ENCODE measurements around the gene SS18L1.

The SS18L1 gene

DNA sequence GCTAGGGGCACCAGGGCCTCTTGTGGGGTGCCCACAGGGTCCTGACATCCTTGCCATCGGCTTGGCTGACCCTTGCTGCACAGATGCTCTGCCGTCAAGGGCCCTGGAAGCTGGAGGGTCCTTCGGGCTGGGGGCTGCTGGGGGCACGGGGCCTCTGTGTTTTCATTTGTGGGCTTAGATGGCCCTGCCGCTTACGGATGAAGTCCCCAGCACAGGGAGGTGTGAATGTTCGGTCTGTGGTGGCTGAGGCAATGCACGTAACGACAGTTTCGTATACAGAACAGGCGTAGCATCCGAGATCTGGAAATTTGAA lies 14.5 kb downstream of the SS18L1 start:
- DNase-seq, result no peak

DNA sequence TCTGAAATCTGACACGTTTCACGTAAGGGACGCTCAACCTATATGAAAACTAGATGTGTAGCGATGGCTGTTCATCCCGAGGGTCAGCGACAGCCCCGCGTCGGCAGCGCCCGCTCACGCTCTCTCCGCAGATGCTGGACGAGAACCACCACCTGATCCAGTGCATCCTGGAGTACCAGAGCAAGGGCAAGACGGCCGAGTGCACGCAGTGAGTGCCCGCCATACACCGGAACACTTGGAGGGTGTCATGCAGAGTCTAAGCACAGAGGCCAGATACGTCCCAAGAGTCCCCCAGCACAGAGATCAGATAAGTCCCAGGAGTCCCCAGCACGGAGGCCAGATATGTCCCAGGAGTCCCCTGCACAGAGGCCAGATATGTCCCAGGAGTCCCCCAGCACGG lies 15.0 kb downstream of the SS18L1 start:
- DNase-seq, result no peak

DNA sequence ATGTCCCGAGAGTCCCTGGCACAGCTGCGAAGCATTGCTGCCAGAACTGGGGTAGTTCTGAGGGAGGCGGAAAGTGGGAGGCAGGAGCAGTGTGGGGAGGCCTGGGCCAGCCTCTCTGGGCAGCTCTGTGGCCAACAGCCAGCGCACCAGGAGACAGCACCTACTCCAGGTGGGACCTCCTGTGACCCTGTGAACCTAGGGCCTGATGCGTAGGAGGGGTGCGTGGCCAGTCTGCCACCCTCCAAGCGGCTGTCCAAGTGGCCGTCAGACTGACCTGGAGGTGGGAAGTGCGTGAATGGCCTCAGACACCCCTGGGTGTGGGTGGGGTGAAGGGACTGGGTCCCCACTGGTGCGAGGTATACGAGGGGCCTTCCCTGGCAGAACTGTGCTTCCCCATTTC lies 15.5 kb downstream of the SS18L1 start:
- no peak for DNase-seq

DNA sequence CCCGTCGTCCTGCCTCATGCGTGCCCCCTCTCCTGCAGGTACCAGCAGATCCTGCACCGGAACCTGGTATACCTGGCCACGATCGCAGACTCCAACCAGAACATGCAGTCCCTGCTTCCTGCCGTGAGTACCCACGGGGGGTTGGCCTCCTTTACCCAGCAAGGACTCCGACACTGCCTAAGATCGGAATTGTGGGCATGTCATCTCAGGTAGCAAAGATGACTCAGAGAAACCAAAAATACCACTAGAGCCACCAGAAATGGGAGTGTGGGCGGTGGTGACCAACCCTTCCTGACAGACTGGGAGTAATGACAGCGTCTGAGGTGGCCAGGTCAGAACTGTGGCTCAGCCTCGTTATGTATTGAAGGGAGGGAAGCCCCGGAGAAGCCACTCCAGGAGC lies 16.3 kb downstream of the SS18L1 start:
- no peak for DNase-seq

DNA sequence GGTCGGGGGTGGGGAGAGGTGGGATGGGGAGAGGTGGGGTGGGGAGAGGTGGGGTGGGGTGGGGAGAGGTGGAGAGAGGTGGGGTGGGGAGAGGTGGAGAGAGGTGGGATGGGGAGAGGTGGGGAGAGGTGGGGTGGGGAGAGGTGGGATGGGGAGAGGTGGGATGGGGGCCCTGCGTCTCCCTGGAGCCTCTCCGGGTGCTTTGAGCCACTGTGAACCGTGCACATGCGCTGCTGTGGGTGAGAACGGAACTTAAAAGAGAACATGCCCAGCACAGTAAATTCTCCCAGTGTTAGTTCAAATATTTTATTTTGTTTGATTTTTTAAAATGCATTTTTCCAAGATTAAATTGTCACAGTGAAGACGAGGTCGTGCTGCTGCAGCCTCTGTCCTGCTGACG lies 16.7 kb downstream of the SS18L1 start:
- no peak for DNase-seq

DNA sequence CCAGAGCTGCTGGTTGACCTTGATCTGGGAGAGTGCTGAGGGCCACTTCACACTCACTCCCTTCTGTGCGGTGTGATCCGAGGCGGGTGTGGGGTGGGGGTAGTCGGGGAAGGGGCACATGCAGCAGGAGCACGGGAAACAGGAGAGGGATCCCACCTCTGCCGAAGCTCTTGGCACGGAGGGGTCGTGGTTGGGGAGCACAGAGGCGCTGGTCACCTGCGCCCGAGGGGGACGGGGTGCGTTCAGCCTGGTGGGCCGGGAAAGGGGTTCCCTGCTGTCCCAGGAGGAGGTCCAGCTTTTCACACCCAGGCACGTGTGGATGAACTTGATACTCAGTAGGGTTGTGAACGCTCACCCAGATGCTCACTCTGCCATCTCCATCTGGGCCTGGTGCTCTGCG lies 17.3 kb downstream of the SS18L1 start:
- DNase-seq, result no peak

DNA sequence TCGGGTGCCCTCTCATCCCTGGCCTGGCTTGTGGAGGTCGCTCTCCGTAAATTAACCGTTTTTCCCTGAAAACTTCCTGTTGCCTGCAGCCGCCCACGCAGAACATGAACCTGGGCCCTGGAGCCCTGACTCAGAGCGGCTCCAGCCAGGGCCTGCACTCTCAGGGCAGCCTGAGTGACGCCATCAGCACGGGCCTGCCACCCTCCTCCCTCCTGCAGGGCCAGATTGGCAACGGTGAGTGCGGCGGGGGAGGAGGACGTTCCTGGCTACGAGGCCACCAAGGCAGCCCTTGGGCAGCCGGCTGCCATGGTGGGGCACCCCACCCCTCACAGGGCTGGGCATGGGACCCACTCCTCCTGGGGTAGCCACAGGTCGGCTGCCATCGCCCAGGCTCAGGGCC lies 17.8 kb downstream of the SS18L1 start:
- no peak for DNase-seq

DNA sequence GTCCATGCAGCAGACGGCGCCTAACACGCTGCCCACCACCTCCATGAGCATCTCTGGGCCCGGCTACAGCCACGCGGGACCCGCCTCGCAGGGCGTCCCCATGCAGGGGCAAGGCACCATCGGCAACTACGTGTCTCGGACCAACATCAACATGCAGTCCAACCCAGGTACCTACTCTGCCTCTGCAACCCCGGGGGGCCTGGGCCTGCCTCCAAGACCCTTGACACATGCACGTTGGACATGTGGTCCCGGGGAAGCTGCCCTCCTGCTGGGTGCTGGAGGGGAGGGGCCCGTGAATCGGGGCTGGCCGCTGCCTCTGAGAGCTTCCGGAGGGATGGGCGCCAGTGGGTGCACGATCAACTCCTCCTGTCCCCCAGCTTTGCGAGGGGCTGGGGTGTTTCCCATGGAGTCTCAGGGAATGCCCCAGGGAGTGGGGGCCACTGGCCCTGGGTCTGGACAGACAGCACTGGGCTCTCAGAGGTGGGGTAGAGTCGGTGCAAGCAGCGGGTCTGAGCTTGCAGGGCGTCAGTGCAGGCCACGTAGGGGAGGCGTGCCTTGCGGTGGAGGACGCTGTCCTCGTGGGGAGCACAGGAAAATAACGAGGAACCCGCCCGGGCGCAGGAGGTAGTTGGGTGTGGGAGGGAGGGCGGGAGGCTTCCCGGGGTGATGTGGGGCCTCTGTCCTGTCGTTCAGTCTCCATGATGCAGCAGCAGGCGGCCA lies 19.4 kb downstream of the SS18L1 start:
- DNase-seq, result no peak

DNA sequence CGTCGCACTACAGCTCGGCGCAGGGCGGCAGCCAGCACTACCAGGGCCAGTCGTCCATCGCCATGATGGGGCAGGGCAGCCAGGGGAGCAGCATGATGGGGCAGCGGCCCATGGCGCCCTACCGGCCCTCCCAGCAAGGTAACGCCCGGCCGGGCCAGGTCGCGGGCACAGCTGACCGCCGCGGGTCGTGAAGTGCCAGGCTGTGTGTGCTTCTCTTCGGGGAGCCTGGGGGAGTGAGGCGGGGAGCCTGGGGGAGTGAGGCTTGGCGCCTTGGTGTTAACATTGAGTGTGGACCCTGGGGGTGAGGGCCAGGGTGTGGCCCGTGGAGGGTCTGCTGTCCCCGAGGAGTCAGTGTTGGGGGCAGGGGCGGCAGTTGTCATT lies 19.9 kb downstream of the SS18L1 start:
- DNase-seq, result no peak

DNA sequence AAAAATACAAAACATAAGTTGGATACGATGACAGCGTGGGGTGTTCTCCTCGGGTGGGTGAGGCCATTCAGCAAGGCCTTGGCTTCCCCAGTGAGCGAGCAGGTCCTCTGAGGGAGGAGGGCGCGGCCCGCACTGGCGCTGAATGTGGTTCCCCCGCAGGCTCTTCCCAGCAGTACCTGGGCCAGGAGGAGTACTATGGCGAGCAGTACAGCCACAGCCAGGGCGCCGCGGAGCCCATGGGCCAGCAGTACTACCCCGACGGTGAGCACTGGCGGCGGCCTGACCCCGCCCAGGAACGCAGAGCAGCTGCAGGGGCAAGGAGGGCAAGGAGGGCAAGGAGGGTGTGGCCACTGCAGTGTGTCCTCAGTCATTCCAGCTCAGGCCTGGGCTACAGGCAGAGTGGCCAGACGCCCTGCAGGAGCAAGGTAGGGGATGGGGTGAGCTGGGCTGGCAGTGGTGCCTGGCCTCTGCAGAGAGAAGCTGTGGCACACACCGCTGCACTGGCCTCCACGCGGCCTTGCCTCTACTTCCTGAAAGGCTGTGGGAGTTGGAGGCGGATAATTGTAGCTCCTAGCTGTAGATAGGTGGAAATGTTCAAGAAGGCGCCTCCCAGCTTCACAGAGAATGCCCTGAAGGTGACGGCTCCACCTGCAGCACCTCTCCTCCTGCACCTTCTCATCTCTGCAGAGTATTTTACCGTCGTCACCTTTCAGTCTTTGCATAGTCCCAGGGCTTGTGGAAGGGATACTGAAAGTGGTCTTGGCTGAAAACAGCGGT lies 20.6 kb downstream of the SS18L1 start:
- no peak for DNase-seq

DNA sequence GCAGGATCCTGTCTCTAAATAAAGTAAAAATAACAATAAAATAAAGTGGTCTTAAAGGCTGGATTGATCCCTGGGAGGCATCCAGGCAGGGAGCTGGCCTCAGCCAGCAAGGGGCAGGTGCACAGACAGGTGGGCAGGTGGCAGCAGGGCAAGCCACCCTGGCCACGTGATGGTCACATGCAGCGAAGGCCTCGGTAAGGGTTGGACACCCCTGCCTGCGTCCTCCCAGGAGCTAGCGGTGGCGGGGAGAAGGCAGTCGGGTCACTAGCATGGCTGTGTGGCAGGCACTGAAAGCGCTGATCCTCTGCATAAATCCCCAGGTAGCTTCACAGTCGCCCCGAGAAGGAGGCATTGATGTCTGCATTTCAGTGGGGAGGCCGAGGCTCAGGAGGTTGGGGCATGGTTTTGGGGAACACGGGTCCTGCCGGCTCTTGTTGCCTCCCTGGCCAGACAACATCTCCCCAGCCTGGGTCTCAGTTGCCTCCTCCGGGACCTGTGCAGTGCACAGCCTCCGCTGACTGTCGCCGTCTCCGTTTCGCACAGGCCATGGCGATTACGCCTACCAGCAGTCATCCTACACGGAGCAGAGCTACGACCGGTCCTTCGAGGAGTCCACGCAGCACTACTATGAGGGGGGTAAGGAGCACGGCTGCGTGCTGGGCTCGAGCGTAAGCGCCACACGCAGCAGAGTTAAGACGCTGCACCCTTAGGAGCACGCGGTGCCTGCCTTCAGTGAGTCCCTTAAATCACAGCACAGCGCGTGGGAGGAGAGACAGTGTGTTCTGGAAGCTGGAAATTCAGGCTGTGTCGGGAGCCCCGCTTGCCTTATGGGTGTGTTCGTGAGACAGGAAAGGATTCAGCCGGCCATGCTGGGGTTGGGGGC lies 21.6 kb downstream of the SS18L1 start:
- no peak for DNase-seq

DNA sequence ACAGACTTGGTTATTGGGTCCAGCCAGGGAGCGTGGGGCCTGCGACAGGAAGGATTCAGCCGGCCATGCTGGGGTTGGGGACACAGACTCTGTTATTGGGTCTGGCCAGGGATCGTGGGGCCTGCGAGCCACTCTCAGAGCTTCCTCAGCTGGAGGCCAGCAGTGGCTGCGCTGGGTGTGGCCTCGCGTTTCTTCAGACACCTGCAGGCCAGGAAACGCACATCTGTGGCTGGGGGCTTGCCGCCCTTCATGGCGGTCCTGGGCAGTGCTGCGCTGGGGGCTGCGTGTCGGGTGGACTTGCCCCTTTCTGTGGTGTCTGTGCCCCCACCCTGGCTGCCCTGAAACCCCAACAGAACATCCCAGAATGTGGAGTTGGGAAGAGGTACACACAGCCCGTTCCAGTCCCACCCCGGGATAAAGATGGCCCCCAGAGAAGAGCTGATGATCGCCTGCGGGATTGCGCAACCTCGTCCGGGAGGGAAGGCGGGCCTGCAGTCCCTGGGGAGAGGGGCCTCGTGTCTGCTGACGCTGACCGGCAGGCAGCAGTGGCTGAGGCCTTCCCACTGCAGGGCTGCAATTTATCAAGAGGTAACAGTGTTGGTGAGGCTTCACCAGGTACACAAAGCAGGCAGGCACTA lies 22.3 kb downstream of the SS18L1 start:
- no peak for DNase-seq

DNA sequence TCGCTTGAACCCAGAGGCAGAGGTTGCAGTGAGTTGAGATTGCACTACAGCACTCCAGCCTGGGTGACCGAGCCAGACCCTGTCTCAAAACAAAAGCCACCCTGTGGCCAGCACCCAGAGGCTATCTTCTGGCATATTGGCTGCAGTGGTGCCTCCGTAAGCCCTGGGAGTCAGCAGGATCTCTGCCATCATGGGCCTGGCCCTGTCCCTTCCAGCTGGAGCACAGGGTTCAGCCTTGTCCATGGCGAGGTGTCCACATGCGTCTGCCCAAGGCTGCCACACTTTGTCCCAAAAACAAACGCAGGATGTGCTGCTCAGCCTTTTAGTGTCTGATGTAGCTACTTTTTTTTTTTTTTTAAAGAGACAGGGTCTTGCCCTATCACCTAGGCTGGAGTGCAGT lies 23.9 kb downstream of the SS18L1 start:
- DNase-seq, result no peak

DNA sequence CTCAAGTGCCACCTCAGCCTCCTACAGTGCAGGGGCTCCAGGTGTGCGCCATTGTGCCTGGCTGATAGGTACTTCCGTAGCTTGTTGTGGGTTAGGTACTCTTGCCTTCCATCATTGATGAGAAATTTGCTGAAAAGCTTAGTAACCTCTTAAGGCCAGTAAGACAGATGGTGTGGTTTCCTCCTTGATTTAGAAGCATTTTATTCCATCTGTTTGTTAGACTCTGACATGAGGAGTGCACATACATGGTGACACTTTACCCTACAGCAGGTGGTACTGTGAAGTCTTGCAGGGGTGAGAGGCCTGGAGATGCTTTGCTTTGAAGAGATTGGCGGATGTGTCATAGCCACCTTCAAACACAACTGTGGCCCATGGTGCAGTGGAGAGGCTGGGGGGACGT lies 24.5 kb downstream of the SS18L1 start:
- no peak for DNase-seq

DNA sequence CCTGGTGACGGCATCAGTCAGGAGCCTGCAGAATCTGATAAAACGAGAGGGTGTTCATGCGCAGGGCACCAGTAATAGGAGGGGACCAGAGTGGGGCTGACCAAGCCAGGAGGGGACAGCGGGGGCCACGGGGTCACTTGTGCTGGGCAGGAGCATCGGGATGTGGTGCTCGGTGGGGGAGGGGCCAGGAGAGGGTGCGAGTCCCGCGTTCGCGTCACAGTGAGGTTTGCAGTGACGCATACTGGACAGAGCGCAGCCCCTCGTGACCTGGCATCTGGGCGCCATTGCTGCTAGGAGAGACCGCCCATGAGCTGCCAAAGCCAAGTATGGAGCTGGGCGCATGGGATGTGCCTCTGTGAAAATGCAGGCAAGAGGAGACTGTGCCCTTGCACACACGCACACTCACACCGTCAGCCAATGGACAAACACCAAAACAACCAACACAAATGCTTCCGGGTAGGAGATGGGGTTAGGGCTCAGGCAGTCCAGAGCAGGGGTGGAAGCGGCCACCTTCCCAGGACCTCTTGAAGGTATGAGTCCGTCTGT lies 25.4 kb downstream of the SS18L1 start:
- DNase-seq, result no peak

DNA sequence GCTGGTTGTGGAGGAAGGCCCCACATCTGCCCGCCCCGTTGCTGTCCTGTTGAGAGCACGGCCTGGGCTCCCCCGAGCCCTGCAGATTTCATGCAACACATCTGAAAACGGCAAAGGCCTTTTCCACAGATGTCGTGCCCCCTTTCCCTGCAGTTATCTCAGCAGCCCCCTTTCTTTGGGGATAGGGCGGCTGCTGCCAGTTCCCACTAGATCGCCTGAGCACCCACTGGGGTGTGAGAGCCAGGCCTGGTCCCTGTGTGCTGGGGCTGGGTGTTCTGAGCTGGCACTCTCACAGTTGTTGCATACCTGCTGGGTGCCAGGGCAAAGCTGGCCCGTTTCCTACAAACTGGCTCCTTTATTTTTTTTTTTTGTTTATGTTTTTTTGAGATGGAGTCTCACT lies 27.0 kb downstream of the SS18L1 start:
- no peak for DNase-seq

DNA sequence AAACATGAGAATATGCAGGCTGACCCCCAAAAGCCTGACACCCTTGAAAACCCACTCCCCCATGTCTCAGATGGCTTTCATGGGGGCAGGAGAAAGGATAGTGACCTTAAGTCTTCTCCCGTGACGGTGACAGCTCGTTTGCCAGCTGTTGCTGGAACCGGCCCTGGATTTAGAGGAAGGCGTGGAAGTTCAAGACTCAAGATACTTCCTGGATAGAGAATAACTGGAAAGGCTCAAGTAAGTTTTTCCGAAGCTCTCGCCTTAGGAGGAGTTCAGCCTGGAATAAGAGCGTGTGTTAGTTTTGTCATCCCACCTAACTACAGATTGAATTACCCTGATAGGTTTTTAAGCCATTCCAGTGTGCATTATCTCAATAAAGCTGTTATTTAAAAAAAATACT lies 27.7 kb downstream of the SS18L1 start:
- DNase-seq, result no peak

DNA sequence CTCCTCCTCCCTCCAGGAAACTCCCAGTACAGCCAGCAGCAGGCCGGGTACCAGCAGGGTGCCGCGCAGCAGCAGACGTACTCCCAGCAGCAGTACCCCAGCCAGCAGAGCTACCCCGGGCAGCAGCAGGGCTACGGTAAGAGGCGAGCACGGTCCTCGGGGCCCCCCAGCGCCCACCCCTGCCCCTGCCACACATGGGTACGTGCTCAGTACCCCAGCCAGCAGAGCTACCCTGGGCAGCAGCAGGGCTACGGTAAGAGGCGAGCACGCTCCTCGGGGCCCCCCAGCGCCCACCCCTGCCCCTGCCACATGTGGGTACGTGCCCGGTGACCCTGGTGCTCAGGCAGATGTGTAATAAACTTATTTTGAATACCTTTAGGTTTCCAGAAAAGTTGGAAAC lies 29.1 kb downstream of the SS18L1 start:
- DNase-seq, result no peak

DNA sequence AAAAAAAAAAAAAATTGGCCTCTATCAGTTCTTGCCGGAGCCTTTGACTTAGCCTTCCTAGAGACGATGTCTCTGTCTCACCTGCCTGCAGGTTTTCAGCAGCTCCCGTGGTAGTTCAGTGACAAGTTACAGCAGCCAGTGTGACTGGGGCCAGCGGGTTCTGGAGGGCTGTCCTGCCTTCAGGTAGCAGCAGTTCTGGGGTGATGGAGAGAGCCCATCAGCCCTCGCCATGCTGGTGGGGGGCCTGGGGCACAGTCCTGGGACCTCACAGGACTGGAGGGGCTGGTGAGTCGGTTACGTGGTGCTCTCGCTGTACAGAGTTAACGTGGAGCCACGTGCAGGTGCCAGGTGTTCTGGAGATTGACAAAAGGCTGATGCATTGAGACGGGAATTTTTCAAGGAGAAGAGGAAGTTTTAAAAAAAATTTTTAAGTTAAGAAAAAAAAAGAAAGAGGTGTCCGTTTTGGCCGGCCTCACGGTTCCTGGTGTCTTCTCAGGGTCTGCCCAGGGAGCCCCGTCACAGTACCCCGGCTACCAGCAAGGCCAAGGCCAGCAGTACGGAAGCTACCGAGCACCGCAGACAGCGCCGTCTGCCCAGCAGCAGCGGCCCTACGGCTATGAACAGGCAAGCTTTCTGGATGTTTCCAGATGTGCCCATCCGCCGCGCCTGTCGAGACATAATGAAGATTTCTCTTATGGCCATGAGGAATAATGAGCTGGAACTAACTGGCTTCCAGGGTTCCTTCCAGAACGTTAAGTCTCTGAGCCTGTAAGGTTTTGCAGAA lies 30.6 kb downstream of the SS18L1 start:
- DNase-seq, result no peak

DNA sequence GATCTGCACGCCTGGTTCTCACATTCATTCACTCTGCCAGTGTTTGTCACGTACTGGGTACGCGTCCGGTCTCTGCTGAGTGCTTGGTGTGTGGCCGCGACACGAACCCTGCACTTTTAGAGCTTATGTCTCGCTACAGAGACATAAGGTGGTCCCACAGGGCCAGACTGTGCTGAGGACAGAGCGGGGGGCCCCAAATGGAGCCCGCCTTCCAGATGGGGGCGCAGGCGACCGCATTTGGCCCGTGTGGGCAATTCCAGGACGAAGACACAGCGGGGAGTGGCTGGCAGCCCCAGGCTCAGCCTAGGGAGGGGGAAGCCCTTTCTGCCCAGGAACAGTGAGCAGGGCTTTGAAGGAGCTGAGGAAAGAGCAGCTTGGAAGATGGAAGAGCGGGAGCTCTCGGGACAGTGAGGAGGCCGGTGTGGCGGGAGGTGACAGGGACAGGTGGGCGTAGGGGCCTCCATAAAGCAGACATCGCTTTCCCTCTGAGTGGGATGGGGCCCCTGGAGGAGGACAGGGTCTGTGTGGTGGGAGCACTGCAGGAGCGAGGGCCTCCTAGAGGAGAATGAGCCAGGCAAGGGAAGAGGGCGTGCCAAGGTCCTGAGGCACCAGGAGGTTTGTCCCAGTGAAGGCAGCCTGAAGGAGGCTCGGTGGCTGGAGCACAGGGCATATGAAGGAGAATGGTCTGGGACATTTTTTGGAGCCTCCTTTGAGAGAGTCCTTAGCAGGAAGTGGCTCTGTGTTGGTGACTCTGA lies 31.5 kb downstream of the SS18L1 start:
- no peak for DNase-seq

DNA sequence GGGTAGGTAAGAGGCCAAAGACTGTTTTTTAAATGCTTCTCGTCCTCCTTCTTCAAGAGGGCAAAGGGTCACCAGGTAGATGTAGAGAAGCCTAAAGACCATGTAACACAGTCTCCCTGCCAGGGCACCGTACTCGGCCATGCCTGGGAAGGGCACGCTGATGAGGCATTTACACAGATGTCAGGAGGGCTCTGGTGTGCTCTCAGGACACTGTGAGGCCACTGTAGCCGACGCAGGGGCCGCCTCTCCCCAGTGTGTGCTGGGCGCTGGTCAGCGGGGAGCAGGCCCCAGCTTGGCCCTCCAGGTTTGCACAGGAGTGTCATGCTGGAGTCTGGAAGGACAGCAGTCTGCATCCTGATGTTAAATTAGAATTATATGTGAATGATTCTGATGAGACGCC lies 32.1 kb downstream of the SS18L1 start:
- DNase-seq, result no peak

DNA sequence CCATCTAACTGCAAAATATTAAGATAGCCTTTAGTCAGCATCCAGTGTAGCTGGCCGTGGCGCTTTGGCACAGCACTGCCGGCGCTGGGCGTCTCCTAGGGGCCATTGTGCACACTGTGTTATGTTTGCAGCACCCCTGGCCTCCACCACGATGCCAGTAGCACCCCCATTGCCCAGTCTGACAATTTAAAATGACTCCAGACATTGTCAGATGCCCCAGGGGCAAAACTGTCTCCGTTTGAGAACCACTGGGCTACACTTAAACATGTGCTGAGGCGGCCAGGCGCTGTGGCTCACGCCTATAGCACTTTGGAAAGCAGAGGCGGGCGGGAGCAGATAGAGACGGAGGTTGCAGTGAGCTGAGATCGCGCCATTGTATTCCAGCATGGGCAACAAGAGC lies 33.3 kb downstream of the SS18L1 start:
- DNase-seq, result no peak

Data from cortex of kidney (tissue), 1 donor.